Measurements from ENCODE around the gene SPTLC1. TPM values are rescaled to one million over a fixed set of nuclear protein-coding genes. Genes with fewer than 3 reads are reported as not detected.

SPTLC1 gene
- total RNA-seq, 4 donors from 2014 or later: 36.7 to 160 (median 112) TPM

DNA sequence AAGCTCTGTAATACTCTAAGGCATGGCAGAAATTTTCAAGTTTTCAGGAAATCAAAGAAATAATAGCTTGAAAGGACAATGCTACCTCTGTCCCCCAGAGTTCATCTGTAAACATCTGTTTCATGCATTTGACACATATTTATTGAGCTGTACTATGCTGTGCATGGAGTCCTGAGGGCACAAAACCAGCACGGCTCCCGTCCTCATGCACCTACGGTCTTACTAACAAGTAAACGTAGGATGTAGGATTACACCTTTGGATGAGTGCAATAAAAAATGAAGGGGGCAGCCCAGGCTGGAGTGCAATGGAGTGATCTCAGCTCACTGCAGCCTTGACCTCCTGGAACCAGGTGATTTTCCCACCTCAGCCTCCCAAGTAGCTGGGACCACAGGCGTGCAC is 81.9 kb downstream of the SPTLC1 start:
- no peak overlapping the region for H3K27ac ChIP-seq
- 96 to 100% methylated on average over 4 to 5 of the region's 5 CpGs for WGBS, 2 donors (ENCODE audit: low coverage in 1 of 2)
- H3K27me3 ChIP-seq: no peaks in the 10 kb centered on the region
- in situ Hi-C loops (cut with MboI; ENCODE audit: low pct_ligation_motif_present in 1 of 4, low pct_unique_long_range_greater_than_20kb in 1 of 4, low sequenced_read_pairs in 3 of 4): no loop called here
- H3K36me3 ChIP-seq: peaks cover 0 to 16% (median 4%) of the 10 kb centered on the region in 4 donors
- no peak for DNase-seq
- intact Hi-C loops (cut with DNase I; ENCODE audit: low total_unique reads): no loop called here
- TF ChIP-seq EP300 (IDR thresholded peaks at IDR 0.05; ENCODE audit: low read depth) (no peak), POLR2AphosphoS5 (IDR thresholded peaks at IDR 0.05) (no peak), POLR2A (IDR thresholded peaks at IDR 0.05) (no peak)
- TF ChIP-seq, protein P1, sequence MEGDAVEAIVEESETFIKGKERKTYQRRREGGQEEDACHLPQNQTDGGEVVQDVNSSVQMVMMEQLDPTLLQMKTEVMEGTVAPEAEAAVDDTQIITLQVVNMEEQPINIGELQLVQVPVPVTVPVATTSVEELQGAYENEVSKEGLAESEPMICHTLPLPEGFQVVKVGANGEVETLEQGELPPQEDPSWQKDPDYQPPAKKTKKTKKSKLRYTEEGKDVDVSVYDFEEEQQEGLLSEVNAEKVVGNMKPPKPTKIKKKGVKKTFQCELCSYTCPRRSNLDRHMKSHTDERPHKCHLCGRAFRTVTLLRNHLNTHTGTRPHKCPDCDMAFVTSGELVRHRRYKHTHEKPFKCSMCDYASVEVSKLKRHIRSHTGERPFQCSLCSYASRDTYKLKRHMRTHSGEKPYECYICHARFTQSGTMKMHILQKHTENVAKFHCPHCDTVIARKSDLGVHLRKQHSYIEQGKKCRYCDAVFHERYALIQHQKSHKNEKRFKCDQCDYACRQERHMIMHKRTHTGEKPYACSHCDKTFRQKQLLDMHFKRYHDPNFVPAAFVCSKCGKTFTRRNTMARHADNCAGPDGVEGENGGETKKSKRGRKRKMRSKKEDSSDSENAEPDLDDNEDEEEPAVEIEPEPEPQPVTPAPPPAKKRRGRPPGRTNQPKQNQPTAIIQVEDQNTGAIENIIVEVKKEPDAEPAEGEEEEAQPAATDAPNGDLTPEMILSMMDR (IDR thresholded peaks at IDR 0.05): no peak
- no peak overlapping the region for H3K4me3 ChIP-seq
- no peaks in the 10 kb centered on the region for H3K9me3 ChIP-seq
- peaks cover 9 to 26% (median 14%) of the 10 kb centered on the region in 4 donors for H3K4me1 ChIP-seq

DNA sequence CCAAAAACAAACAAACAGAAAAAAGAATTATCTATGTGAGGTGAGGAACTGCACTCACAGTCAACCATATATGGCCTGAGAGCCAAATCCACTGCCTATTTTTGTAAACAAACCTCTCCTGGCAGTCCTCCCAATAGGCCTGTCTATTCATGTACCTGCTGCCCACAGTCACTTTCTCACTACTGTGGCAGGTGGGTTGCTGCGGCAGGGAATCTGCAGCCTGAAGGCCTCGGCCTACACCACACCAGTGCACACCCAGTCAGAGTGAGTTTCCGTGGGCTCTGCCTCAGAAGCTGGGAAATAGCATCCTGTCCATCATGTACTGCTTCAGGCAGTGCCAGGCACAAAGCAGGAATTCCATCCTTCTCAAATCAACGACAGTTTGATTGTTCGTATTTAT is 82.3 kb downstream of the SPTLC1 start:
- intact Hi-C loops (cut with DNase I; ENCODE audit: low total_unique reads): no loop called here

DNA sequence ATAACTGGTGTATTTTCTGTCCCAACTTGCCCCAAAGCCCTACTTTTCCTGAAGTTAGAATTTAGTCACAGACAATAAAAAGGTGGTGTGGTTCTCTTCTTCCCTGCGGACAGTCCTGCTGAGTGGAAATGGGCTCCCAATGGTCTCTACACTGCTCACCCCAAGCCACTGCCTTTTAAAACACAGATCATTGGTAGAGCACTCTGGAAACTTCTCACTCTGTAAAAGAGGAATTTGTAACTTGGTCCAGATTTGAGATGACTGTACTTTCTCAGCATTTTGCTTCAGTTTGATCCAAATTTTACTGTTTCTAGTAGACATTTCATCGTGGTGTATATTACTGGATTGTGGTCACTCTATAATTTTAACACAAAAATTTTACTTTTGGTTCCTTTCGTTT is 84.8 kb downstream of the SPTLC1 start:
- no peak for TF ChIP-seq POLR2A (IDR thresholded peaks at IDR 0.05)
- TF ChIP-seq, protein P1 (IDR thresholded peaks at IDR 0.05): no peak
- TF ChIP-seq POLR2AphosphoS5 (IDR thresholded peaks at IDR 0.05): no peak
- TF ChIP-seq EP300 (IDR thresholded peaks at IDR 0.05; ENCODE audit: low read depth): no peak
- intact Hi-C loops (cut with DNase I; ENCODE audit: low total_unique reads) (no loop called here), in situ Hi-C loops (cut with MboI; ENCODE audit: low pct_ligation_motif_present in 1 of 4, low pct_unique_long_range_greater_than_20kb in 1 of 4, low sequenced_read_pairs in 3 of 4) (no loop called here)
- H3K36me3 ChIP-seq: peaks cover 0 to 8% (median 4%) of the 10 kb centered on the region in 4 donors
- DNase-seq: no peak
- peaks cover 3 to 10% (median 8%) of the 10 kb centered on the region in 4 donors for H3K4me1 ChIP-seq
- H3K27ac ChIP-seq: no peak overlapping the region
- WGBS, 2 donors (ENCODE audit: low coverage in 1 of 2): 89 to 93% methylated on average over 3 of the region's 3 CpGs
- no peak overlapping the region for H3K4me3 ChIP-seq
- no peaks in the 10 kb centered on the region for H3K9me3 ChIP-seq
- H3K27me3 ChIP-seq: no peaks in the 10 kb centered on the region

More for the DNA sequence above, 82.3 kb downstream of the SPTLC1 start:
- DNase-seq: no peak
- peaks cover 0 to 11% (median 4%) of the 10 kb centered on the region in 4 donors for H3K36me3 ChIP-seq
- peaks cover 9 to 24% (median 14%) of the 10 kb centered on the region in 4 donors for H3K4me1 ChIP-seq
- in situ Hi-C loops (cut with MboI; ENCODE audit: low pct_ligation_motif_present in 1 of 4, low pct_unique_long_range_greater_than_20kb in 1 of 4, low sequenced_read_pairs in 3 of 4): no loop called here
- H3K9me3 ChIP-seq: no peaks in the 10 kb centered on the region
- H3K27me3 ChIP-seq: no peaks in the 10 kb centered on the region
- H3K27ac ChIP-seq: no peak overlapping the region
- no peak overlapping the region for H3K4me3 ChIP-seq
- TF ChIP-seq, protein P1 (IDR thresholded peaks at IDR 0.05): no peak
- TF ChIP-seq POLR2AphosphoS5 (IDR thresholded peaks at IDR 0.05) (no peak), EP300 (IDR thresholded peaks at IDR 0.05; ENCODE audit: low read depth) (no peak), POLR2A (IDR thresholded peaks at IDR 0.05) (no peak)
- WGBS, 2 donors (ENCODE audit: low coverage in 1 of 2): 98% methylated on average over 5 of the region's 5 CpGs; no CpG with 5 or more reads in 1 of the 2 donors

DNA sequence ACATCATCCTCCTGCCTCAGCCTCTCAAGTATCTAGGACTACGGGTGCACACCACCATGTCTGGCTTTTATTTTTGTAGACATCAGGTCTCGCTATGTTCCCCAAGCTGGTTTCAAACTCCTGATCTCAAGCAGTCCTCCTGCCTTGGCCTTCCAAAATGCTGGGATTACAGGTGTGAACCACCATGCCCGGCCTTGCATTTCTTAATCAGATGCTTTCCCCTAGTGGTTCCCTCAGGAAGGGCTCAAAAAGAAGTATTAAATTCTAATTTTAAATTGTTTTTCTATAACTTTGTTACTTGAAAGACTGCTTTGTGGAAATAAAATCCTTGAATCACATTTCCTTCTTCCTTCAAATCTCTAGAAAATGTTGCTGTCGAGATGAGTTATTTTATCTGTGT is 85.7 kb downstream of the SPTLC1 start:
- in situ Hi-C loops (cut with MboI; ENCODE audit: low pct_ligation_motif_present in 1 of 4, low pct_unique_long_range_greater_than_20kb in 1 of 4, low sequenced_read_pairs in 3 of 4) (no loop called here), intact Hi-C loops (cut with DNase I; ENCODE audit: low total_unique reads) (no loop called here)
- Histone ChIP-seq H3K36me3 (peaks cover 0 to 8% (median 0%) of the 10 kb centered on the region in 4 donors), H3K4me3 (no peak overlapping the region), H3K4me1 (peaks cover 0 to 3% (median under 1%) of the 10 kb centered on the region in 4 donors), H3K27ac (no peak overlapping the region), H3K9me3 (no peaks in the 10 kb centered on the region), H3K27me3 (no peaks in the 10 kb centered on the region)
- WGBS, 2 donors (ENCODE audit: low coverage in 1 of 2): 93 to 99% methylated on average over 3 to 4 of the region's 4 CpGs
- no peak for DNase-seq
- TF ChIP-seq POLR2AphosphoS5 (IDR thresholded peaks at IDR 0.05) (no peak), POLR2A (IDR thresholded peaks at IDR 0.05) (no peak)
- TF ChIP-seq, protein P1 (IDR thresholded peaks at IDR 0.05): peak in 1 of 5 experiments; percentile 12
